Mesodermal cell (in vitro differentiated cells): ENCODE measurements around the gene DRGX.

Experiments
- H3K27ac ChIP-seq: 2 replicates; pipeline ENCODE4 v1.7.0; 2013; ENCODE audit warnings: mild to moderate bottlenecking, low read depth, low read length, moderate library complexity; ENCODE audit not compliant: severe bottlenecking
- H3K36me3 ChIP-seq: 2 replicates; pipeline ENCODE4 v1.7.1; 2013; ENCODE audit warnings: mild to moderate bottlenecking, low read length, moderate library complexity; ENCODE audit not compliant: control insufficient read depth, insufficient read depth
- H3K4me1 ChIP-seq: one replicate; pipeline ENCODE4 v1.7.1; 2013; ENCODE audit warnings: mild to moderate bottlenecking, low read length; ENCODE audit not compliant: insufficient read depth, control insufficient read depth, poor library complexity, severe bottlenecking
- H3K4me3 ChIP-seq: 2 replicates; pipeline ENCODE4 v1.7.0; 2013; ENCODE audit warnings: low read length, control low read depth, mild to moderate bottlenecking; ENCODE audit not compliant: insufficient read depth, poor library complexity, severe bottlenecking; ENCODE audit errors: extremely low read depth
- H3K9me3 ChIP-seq: 2 replicates; pipeline ENCODE4 v1.7.1; 2013; ENCODE audit warnings: mild to moderate bottlenecking, low read length, moderate library complexity; ENCODE audit not compliant: control insufficient read depth
- WGBS, 2 experiments: methylation state at CpG; one replicate each; pipeline ENCODE4 v1.1.5; 2013; ENCODE audit warnings: missing lambda C conversion rate in 2 of 2; ENCODE audit not compliant: insufficient coverage in 2 of 2; 5-methylcytosine and 5-hydroxymethylcytosine counted together

The DRGX gene

GRCh38 chr10:49325131-49325915 is 70.6 kb downstream of the DRGX start:
- WGBS, 2 experiments = 83 to 89% methylated on average over 15 to 19 of the region's 20 CpGs

DNA sequence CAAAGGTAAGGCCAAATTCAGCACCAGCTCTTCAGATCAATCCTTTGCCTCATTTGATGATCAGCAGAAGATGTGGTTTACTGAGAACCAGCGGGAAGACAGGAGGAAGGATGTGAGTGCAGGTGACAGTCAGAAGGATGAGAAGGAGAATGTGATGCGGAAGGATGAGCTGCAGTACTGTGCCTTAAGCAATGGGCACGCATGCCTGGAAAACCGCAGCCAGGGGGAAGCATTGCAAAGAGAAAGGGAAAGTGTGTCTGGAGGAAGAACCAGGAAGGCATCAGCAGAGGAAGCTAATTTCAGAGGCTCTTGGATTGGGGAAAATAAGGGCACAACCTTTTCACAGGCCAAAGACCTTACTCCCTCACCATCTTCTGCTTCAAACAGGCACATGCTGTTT is 71.2 kb downstream of the DRGX start:
- H3K9me3 ChIP-seq = no peaks in the 10 kb centered on the region
- no peaks in the 10 kb centered on the region for H3K36me3 ChIP-seq
- no peaks in the 10 kb centered on the region for H3K4me1 ChIP-seq
- no peak overlapping the region for H3K4me3 ChIP-seq
- WGBS, 2 experiments = 56 to 58% methylated on average over 4 of the region's 4 CpGs
- H3K27ac ChIP-seq = no peak overlapping the region

More at GRCh38 chr10:49325131-49325915, 70.6 kb downstream of the DRGX start:
- Histone ChIP-seq H3K9me3 (no peaks in the 10 kb centered on the region), H3K4me3 (no peak overlapping the region), H3K36me3 (no peaks in the 10 kb centered on the region), H3K27ac (no peak overlapping the region), H3K4me1 (no peaks in the 10 kb centered on the region)

- Histone ChIP-seq H3K27ac (no peak overlapping the region), H3K36me3 (no peaks in the 10 kb centered on the region), H3K4me3 (no peak overlapping the region), H3K9me3 (no peaks in the 10 kb centered on the region), H3K4me1 (no peaks in the 10 kb centered on the region)
- WGBS, 2 experiments = 85 to 88% methylated on average over 4 to 6 of the region's 9 CpGs
These were observed 72.0 kb downstream of the DRGX start for GRCh38 chr10:49323896-49324270.

- no peaks in the 10 kb centered on the region for H3K36me3 ChIP-seq
- H3K9me3 ChIP-seq = no peaks in the 10 kb centered on the region
- no peak overlapping the region for H3K4me3 ChIP-seq
- WGBS, 2 experiments = 89 to 93% methylated on average over 4 to 6 of the region's 7 CpGs
- no peaks in the 10 kb centered on the region for H3K4me1 ChIP-seq
- H3K27ac ChIP-seq = no peak overlapping the region
These were observed 72.6 kb downstream of the DRGX start for GRCh38 chr10:49323171-49323895.

DNA sequence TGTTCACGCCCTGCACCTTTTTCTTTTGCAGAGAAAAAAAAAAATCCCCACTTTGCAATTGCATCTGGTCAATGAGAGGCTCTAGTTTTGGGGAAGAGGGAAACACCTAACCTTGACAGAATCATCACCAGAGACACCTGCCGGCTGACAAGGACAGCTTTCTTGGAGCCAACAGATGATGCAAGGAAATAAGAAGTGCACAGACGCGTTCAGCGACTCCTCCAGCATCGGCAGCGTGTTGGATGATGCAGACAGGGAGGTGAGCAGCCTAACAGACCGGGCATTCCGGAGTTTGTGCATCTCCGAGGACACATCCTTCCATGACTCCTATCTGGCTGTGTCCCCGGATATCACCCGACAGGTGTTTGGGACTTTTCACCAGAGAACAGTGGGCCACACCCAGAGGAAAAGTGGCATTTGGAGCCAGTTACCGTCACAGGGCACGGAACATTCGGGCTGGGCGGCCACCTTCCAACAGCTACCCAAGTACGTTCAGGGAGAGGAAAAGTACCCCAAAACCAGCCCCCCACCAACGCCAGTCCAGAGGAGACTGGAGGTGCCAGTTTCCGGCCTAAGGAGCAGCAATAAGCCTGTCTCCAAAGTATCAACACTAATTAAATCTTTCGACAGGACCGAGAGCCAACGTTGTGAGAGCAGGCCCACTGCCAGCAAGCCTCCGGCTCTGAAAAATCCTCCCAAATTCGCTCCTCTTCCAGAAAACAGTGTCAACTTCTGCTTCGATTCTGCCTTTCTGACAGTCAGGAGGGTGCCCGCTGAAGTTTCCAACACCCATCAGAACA is 73.3 kb downstream of the DRGX start:
- whole genome bisulfite sequencing, 2 experiments = 90 to 93% methylated on average over 23 to 24 of the region's 26 CpGs
- no peaks in the 10 kb centered on the region for H3K36me3 ChIP-seq

DNA sequence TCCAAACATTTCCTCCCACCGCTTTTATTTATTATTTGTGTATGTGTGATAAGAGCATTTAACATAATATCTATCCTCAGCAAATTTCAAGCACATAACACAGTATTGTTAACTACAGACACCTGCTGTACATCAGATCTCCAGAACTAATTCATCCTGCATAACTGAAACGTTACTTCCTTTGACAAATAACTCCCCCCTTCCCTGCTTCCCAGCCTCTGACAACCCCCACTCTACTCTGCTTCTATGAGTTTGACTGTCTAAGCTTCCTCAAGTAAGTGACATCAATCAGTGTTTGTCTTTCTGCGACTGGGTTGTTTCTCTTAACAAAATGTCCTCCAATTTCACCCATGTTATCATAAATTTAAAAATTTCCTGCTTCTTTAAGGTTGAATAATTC is 74.9 kb downstream of the DRGX start:
- Histone ChIP-seq H3K4me3 (no peak overlapping the region), H3K27ac (no peak overlapping the region), H3K4me1 (no peaks in the 10 kb centered on the region), H3K9me3 (no peaks in the 10 kb centered on the region), H3K36me3 (no peaks in the 10 kb centered on the region)
- 67 to 77% methylated on average over 1 to 2 of the region's 3 CpGs for WGBS, 2 experiments

More for the DNA sequence above, 73.3 kb downstream of the DRGX start:
- Histone ChIP-seq H3K4me1 (no peaks in the 10 kb centered on the region), H3K4me3 (no peak overlapping the region), H3K27ac (no peak overlapping the region), H3K9me3 (no peaks in the 10 kb centered on the region)

DNA sequence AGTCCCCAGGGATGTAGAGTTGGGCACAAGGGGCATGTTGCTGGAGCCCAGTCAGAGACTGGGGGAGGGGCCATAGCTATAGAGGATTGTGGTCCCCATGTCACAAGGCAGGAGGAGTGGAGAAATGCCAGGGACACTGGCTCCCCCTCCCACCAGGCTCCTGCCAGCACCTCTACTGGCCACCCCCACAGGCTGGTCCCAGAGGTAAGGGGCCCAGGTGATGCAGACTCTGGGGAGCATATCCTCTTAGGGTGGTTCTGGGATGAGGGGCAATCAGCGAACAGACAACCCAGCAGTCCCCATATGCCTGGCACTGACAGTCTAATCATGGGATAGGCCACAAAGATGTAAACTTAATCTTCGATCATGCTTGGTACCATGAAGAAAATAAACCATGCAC is 75.7 kb downstream of the DRGX start:
- Histone ChIP-seq H3K4me1 (no peaks in the 10 kb centered on the region), H3K27ac (no peak overlapping the region), H3K9me3 (no peaks in the 10 kb centered on the region), H3K4me3 (no peak overlapping the region), H3K36me3 (no peaks in the 10 kb centered on the region)
- WGBS, 2 experiments = 33 to 89% methylated on average over 1 of the region's 2 CpGs

DNA sequence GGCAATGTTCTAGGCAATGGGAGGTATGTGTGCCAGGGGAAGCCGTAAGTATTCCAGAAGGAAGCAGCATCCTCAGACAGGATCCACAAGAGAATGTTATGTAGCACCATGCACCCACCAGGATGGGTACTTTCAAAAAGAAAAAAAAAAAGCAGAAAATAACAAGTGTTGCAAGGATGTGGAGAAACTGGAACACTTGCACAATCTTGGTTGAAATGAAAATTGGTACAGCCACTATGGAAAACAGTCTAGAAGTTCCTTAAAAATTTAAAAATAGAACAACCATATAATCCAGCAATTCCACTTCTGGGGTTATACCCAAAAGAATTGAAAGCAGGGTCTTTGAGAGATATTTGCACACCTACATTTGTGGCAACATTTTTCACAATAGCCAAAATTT is 76.7 kb downstream of the DRGX start:
- no CpG with 5 or more reads among the region's 1 CpG for WGBS, 2 experiments
- Histone ChIP-seq H3K36me3 (no peaks in the 10 kb centered on the region), H3K4me1 (no peaks in the 10 kb centered on the region), H3K4me3 (no peak overlapping the region), H3K9me3 (no peaks in the 10 kb centered on the region), H3K27ac (no peak overlapping the region)

DNA sequence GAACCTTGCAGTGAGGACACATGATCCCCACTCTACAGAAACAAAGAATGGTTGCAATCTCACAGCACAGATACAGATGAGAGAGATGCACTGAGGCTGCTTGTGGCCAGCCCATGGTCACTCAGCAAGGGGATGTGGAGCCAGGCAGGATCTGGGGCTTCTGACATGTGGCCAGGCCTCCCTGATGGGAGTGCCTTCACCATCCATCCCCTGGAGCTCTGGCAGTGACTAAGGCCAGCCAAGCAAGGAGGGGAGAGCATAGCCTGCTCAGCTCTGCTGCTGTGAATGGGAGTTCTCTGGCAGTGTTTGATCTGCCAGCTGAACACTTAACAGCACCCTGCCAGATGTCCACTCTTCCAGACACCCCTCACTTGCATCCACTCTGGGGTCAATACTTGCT is 77.1 kb downstream of the DRGX start:
- H3K4me3 ChIP-seq = no peak overlapping the region
- H3K9me3 ChIP-seq = no peaks in the 10 kb centered on the region
- no peaks in the 10 kb centered on the region for H3K36me3 ChIP-seq
- H3K27ac ChIP-seq = no peak overlapping the region
- no peaks in the 10 kb centered on the region for H3K4me1 ChIP-seq

DNA sequence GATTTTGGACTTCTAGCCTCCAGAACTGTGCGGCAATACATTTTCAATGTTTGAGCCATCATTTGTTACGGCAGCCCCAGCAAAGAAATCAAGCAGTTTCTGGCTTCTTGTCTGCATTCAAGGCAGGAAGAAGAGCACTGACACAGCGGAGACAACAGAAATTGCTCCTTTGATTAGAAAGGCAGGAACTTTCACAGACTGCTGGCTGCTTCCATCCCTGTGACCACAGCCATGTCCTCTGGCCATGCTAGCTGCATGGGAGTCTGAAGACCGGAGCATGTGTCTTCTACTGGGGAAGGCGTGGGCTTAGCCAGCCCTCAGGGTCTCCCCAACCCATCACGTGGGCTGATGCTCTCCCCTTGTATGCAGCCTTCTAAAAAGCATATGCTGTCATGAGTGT is 77.9 kb downstream of the DRGX start:
- no peaks in the 10 kb centered on the region for H3K4me1 ChIP-seq
- WGBS, 2 experiments = 87 to 90% methylated on average over 4 to 6 of the region's 6 CpGs
- no peak overlapping the region for H3K27ac ChIP-seq
- no peaks in the 10 kb centered on the region for H3K9me3 ChIP-seq
- no peak overlapping the region for H3K4me3 ChIP-seq
- no peaks in the 10 kb centered on the region for H3K36me3 ChIP-seq
